IPS DF 6.9 (cell line): ENCODE data around the gene DPP6.
A peak's percentile ranks its signal among the peaks of the same experiment; 100 is the strongest.

Experiments used
- DNase-seq: peaks from one replicate; pipeline ENCODE4 v3.0.0-alpha.2; 2013; ENCODE audit warnings: low read depth, low spot score
- H3K27ac ChIP-seq: one replicate; pipeline ENCODE4 v1.5.1; 2013; ENCODE audit warnings: low read length, control low read depth
- H3K27me3 ChIP-seq: 2 replicates; pipeline ENCODE4 v1.6.1; 2013; ENCODE audit warnings: mild to moderate bottlenecking, low read length; ENCODE audit not compliant: control insufficient read depth, insufficient read depth
- H3K36me3 ChIP-seq: 2 replicates; pipeline ENCODE4 v1.6.1; 2013; ENCODE audit warnings: low read length; ENCODE audit not compliant: control insufficient read depth, insufficient read depth
- H3K4me1 ChIP-seq: 2 replicates; pipeline ENCODE4 v1.6.1; 2013; ENCODE audit warnings: low read length; ENCODE audit not compliant: control insufficient read depth, insufficient read depth
- H3K4me3 ChIP-seq: 2 replicates; pipeline ENCODE4 v1.5.1; 2013; ENCODE audit warnings: mild to moderate bottlenecking, low read length
- H3K9me3 ChIP-seq: 2 replicates; pipeline ENCODE4 v1.6.1; 2013; ENCODE audit warnings: low read length, inconsistent platforms; ENCODE audit not compliant: control insufficient read depth, insufficient read depth
- WGBS: extraction: QIAGEN DNeasy Blood & Tissue Kit; methylation state at CpG from one replicate; pipeline ENCODE4 v1.1.7; 2013; ENCODE audit warnings: mixed read lengths, missing lambda C conversion rate; ENCODE audit not compliant: insufficient read length, insufficient coverage; 5-methylcytosine and 5-hydroxymethylcytosine counted together

The DPP6 gene

GRCh38 chr7:154186811-154187210 is 134.6 kb downstream of the DPP6 start:
- Histone ChIP-seq H3K27me3 (no peaks in the 10 kb centered on the region), H3K27ac (no peak overlapping the region), H3K4me3 (no peak overlapping the region), H3K36me3 (no peaks in the 10 kb centered on the region), H3K4me1 (peaks cover 13% of the 10 kb centered on the region; the same call in 1 of the 2 replicates), H3K9me3 (peaks cover 1% of the 10 kb centered on the region; the same call in 1 of the 2 replicates)
- no CpG with 5 or more reads among the region's 3 CpGs for WGBS
- DNase-seq, result no peak

GRCh38 chr7:154188330-154188729 is 136.1 kb downstream of the DPP6 start:
- H3K36me3 ChIP-seq, result no peaks in the 10 kb centered on the region
- peaks cover 11% of the 10 kb centered on the region; the same call in 1 of the 2 replicates for H3K4me1 ChIP-seq
- H3K4me3 ChIP-seq, result no peak overlapping the region
- DNase-seq, result no peak
- no peaks in the 10 kb centered on the region for H3K27me3 ChIP-seq
- H3K9me3 ChIP-seq, result peaks cover 1% of the 10 kb centered on the region; the same call in 1 of the 2 replicates
- no CpG with 5 or more reads among the region's 2 CpGs for WGBS
- no peak overlapping the region for H3K27ac ChIP-seq

- no peaks in the 10 kb centered on the region for H3K9me3 ChIP-seq
- WGBS, result no CpG with 5 or more reads among the region's 7 CpGs
- no peak for DNase-seq
- no peaks in the 10 kb centered on the region for H3K4me1 ChIP-seq
- H3K27ac ChIP-seq, result no peak overlapping the region
- no peak overlapping the region for H3K4me3 ChIP-seq
- no peaks in the 10 kb centered on the region for H3K36me3 ChIP-seq
- H3K27me3 ChIP-seq, result no peaks in the 10 kb centered on the region
Measured at GRCh38 chr7:154195266-154195665, 143.1 kb downstream of the DPP6 start.

GRCh38 chr7:154198481-154198880 is 146.3 kb downstream of the DPP6 start:
- H3K36me3 ChIP-seq, result no peaks in the 10 kb centered on the region
- no peaks in the 10 kb centered on the region for H3K27me3 ChIP-seq
- no peaks in the 10 kb centered on the region for H3K4me1 ChIP-seq
- no peaks in the 10 kb centered on the region for H3K9me3 ChIP-seq
- no CpG with 5 or more reads among the region's 6 CpGs for WGBS
- DNase-seq, result no peak
- H3K4me3 ChIP-seq, result no peak overlapping the region
- H3K27ac ChIP-seq, result no peak overlapping the region

GRCh38 chr7:154200241-154200640 is 148.0 kb downstream of the DPP6 start:
- WGBS, result no CpG with 5 or more reads among the region's 7 CpGs
- Histone ChIP-seq H3K27ac (no peak overlapping the region), H3K4me3 (no peak overlapping the region), H3K9me3 (no peaks in the 10 kb centered on the region), H3K36me3 (no peaks in the 10 kb centered on the region), H3K4me1 (no peaks in the 10 kb centered on the region), H3K27me3 (no peaks in the 10 kb centered on the region)
- DNase-seq, result no peak

GRCh38 chr7:154202002-154202401 is 149.8 kb downstream of the DPP6 start:
- no peaks in the 10 kb centered on the region for H3K9me3 ChIP-seq
- H3K36me3 ChIP-seq, result no peaks in the 10 kb centered on the region
- no peak overlapping the region for H3K27ac ChIP-seq
- H3K27me3 ChIP-seq, result no peaks in the 10 kb centered on the region
- H3K4me1 ChIP-seq, result no peaks in the 10 kb centered on the region
- no peak overlapping the region for H3K4me3 ChIP-seq
- no peak for DNase-seq
- WGBS, result no CpG with 5 or more reads among the region's 7 CpGs

GRCh38 chr7:154204046-154204445 is 151.8 kb downstream of the DPP6 start:
- Histone ChIP-seq H3K27me3 (no peaks in the 10 kb centered on the region), H3K36me3 (no peaks in the 10 kb centered on the region), H3K4me3 (no peak overlapping the region), H3K27ac (no peak overlapping the region), H3K9me3 (no peaks in the 10 kb centered on the region), H3K4me1 (no peaks in the 10 kb centered on the region)
- WGBS, result no CpG with 5 or more reads among the region's 4 CpGs
- no peak for DNase-seq

GRCh38 chr7:154212861-154213260 is 160.7 kb downstream of the DPP6 start:
- WGBS, result no CpG with 5 or more reads among the region's 6 CpGs
- Histone ChIP-seq H3K27me3 (no peaks in the 10 kb centered on the region), H3K4me1 (0 out of 2 replicates have a peak, but pooled peaks cover 2% of the 10 kb centered on the region), H3K36me3 (no peaks in the 10 kb centered on the region), H3K4me3 (no peak overlapping the region), H3K27ac (no peak overlapping the region), H3K9me3 (no peaks in the 10 kb centered on the region)
- no peak for DNase-seq

- H3K4me1 ChIP-seq, result 0 out of 2 replicates have a peak, but pooled peaks cover 2% of the 10 kb centered on the region
- whole genome bisulfite sequencing, result no CpG with 5 or more reads among the region's 7 CpGs
Measured at GRCh38 chr7:154217688-154218340, 165.6 kb downstream of the DPP6 start.

GRCh38 chr7:154231732-154232131 is 179.5 kb downstream of the DPP6 start:
- no CpG with 5 or more reads among the region's 6 CpGs for WGBS
- DNase-seq, result peak; percentile 60
- Histone ChIP-seq H3K27me3 (no peaks in the 10 kb centered on the region), H3K27ac (no peak overlapping the region), H3K4me3 (no peak overlapping the region), H3K9me3 (no peaks in the 10 kb centered on the region), H3K4me1 (no peaks in the 10 kb centered on the region), H3K36me3 (no peaks in the 10 kb centered on the region)

More at GRCh38 chr7:154217688-154218340, 165.6 kb downstream of the DPP6 start:
- Histone ChIP-seq H3K36me3 (no peaks in the 10 kb centered on the region), H3K27ac (no peak overlapping the region), H3K27me3 (no peaks in the 10 kb centered on the region), H3K4me3 (no peak overlapping the region), H3K9me3 (no peaks in the 10 kb centered on the region)
- no peak for DNase-seq

- Histone ChIP-seq H3K27me3 (no peaks in the 10 kb centered on the region), H3K27ac (no peak overlapping the region), H3K36me3 (no peaks in the 10 kb centered on the region), H3K9me3 (no peaks in the 10 kb centered on the region), H3K4me1 (no peaks in the 10 kb centered on the region), H3K4me3 (no peak overlapping the region)
- no CpG with 5 or more reads among the region's 5 CpGs for WGBS
- no peak for DNase-seq
Measured at GRCh38 chr7:154232700-154233099, 180.5 kb downstream of the DPP6 start.
